B cell (primary cell): ENCODE results near the gene MYT1. TPM values are rescaled to one million over a fixed set of nuclear protein-coding genes. Genes with fewer than 3 reads are reported as not detected.
"Not testable (repeated sequence)": the region's sequence is repeated elsewhere in the genome, so short reads cannot be mapped to it uniquely, and the experiment has no call there.

Experiments
- ATAC-seq: fragments of 200-7000 bp; cut with Tn5 transposase; one replicate; pipeline ENCODE4 v1.10.0; 2021; ENCODE audit warnings: low read depth, mild to moderate bottlenecking, moderate number of reproducible peaks, moderate library complexity
- CTCF ChIA-PET: fragments of 350-600 bp; sonication (Branson Sonifier 250); formaldehyde crosslinking; loops from one replicate; lab custom pipeline; 2021; ENCODE audit warnings: antibody characterized with exemption, inconsistent platforms; lab: Charles Lee
- POLR2A ChIA-PET: fragments of 350-600 bp; sonication (Branson Sonifier 250); formaldehyde crosslinking; loops from one replicate; lab custom pipeline; 2021; ENCODE audit warnings: antibody characterized with exemption; lab: Charles Lee
- DNase-seq: peaks from one replicate; pipeline ENCODE4 v3.0.0; 2013
- H2AFZ ChIP-seq: 2 replicates; pipeline ENCODE4 v1.6.1; 2012; ENCODE audit warnings: mild to moderate bottlenecking, low read depth, low read length; ENCODE audit not compliant: insufficient read depth, poor library complexity, severe bottlenecking
- H3K27ac ChIP-seq, 2 donors: 1 replicate in 1 of 2; 2 replicates in 1 of 2; pipeline ENCODE4 v1.5.1; 2012 to 2013; ENCODE audit warnings: low read length in 2 of 2, mild to moderate bottlenecking in 2 of 2, moderate library complexity in 1 of 2
- H3K27me3 ChIP-seq, 4 experiments: fragments of 200-600 bp in 1 of 4; sonication (generic) in 1 of 4; replicated peaks in 1 of 4; 1 replicate in 2 of 4; 2 replicates in 2 of 4; pipeline versions ENCODE4 v1.6.1 to v1.7.0; 2013 to 2016; ENCODE audit warnings: low read length in 3 of 4, mild to moderate bottlenecking in 2 of 4, mixed read lengths in 1 of 4, moderate library complexity in 1 of 4; ENCODE audit not compliant: insufficient read depth in 4 of 4, control insufficient read depth in 3 of 4; ENCODE audit errors: control extremely low read depth in 1 of 4
- H3K36me3 ChIP-seq, 2 experiments: replicated peaks in 1 of 2; 1 replicate in 1 of 2; 2 replicates in 1 of 2; pipeline versions ENCODE4 v1.6.1 to v1.7.1; 2013; ENCODE audit warnings: low read length in 1 of 2; ENCODE audit not compliant: insufficient read depth in 2 of 2, control insufficient read depth in 1 of 2; ENCODE audit errors: control extremely low read depth in 1 of 2, extremely low read depth in 1 of 2
- H3K4me1 ChIP-seq, 2 donors: fragments of 200-600 bp in 1 of 2; sonication (generic) in 1 of 2; 1 replicate in 1 of 2; 2 replicates in 1 of 2; pipeline versions ENCODE4 v1.5.1 to v1.6.1; 2013 to 2017; ENCODE audit warnings: low read length in 2 of 2; ENCODE audit not compliant: control insufficient read depth in 2 of 2, insufficient read depth in 2 of 2
- H3K4me2 ChIP-seq: replicated peaks from 2 replicates; pipeline ENCODE3; 2012; ENCODE audit warnings: mild to moderate bottlenecking, low read depth, low read length; ENCODE audit not compliant: poor library complexity, severe bottlenecking
- H3K4me3 ChIP-seq, 5 experiments: fragments of 200-600 bp in 1 of 5; sonication (generic) in 1 of 5; 1 replicate in 3 of 5; 2 replicates in 2 of 5; pipeline versions ENCODE4 v1.5.1 to v1.7.0; 2011 to 2016; ENCODE audit warnings: low read length in 4 of 5, mild to moderate bottlenecking in 4 of 5, low read depth in 2 of 5, control low read depth in 1 of 5, moderate library complexity in 1 of 5; ENCODE audit not compliant: insufficient read depth in 1 of 5; ENCODE audit errors: control extremely low read depth in 1 of 5, extremely low read depth in 1 of 5
- H3K79me2 ChIP-seq: fragments of 200-600 bp; sonication (generic); one replicate; pipeline ENCODE4 v1.6.0; 2016; ENCODE audit warnings: low read length; ENCODE audit not compliant: control insufficient read depth, insufficient read depth
- H3K9ac ChIP-seq: fragments of 200-600 bp; sonication (generic); 2 replicates; pipeline ENCODE4 v1.6.1; 2017; ENCODE audit warnings: mild to moderate bottlenecking, low read length, moderate library complexity
- H3K9me3 ChIP-seq, 3 donors: one replicate each; pipeline versions ENCODE4 v1.6.1 to v1.7.1; 2013; ENCODE audit warnings: low read length in 2 of 3; ENCODE audit not compliant: control insufficient read depth in 2 of 3, insufficient read depth in 1 of 3; ENCODE audit errors: control extremely low read depth in 1 of 3
- H4K20me1 ChIP-seq: 2 replicates; pipeline ENCODE4 v1.6.0; 2012; ENCODE audit warnings: mild to moderate bottlenecking, low read length; ENCODE audit not compliant: insufficient read depth, control insufficient read depth, poor library complexity, severe bottlenecking
- H3K27ac Mint-ChIP-seq: one replicate; pipeline ENCODE4 v1.8.0; 2021; ENCODE audit warnings: mixed read lengths
- H3K27me3 Mint-ChIP-seq: one replicate; pipeline ENCODE4 v1.8.0; 2021; ENCODE audit warnings: mixed read lengths
- H3K4me1 Mint-ChIP-seq: one replicate; pipeline ENCODE4 v1.8.0; 2021; ENCODE audit warnings: mixed read lengths
- H3K4me3 Mint-ChIP-seq: one replicate; pipeline ENCODE4 v1.8.0; 2021; ENCODE audit warnings: mixed read lengths
- H3K9me3 Mint-ChIP-seq: one replicate; pipeline ENCODE4 v1.8.0; 2022; ENCODE audit warnings: mixed read lengths; ENCODE audit not compliant: insufficient read depth
- EZH2 ChIP-seq: IDR thresholded peaks from 2 replicates; pipeline ENCODE4 v1.6.1; 2012; ENCODE audit warnings: borderline replicate concordance, low read depth, mild to moderate bottlenecking, moderate library complexity, low read length; ENCODE audit not compliant: insufficient read depth, poor library complexity, severe bottlenecking
- WGBS: methylation state at CpG from one replicate; pipeline ENCODE4 v1.1.5; 2013; ENCODE audit warnings: missing lambda C conversion rate; ENCODE audit not compliant: insufficient coverage; 5-methylcytosine and 5-hydroxymethylcytosine counted together
- intact Hi-C: fragments of 100-400 bp; cut with micrococcal nuclease; formaldehyde crosslinking; loops from one replicate; pipeline ENCODE4 v1.10.0; 2022
- polyA plus RNA-seq: library from polyadenylated mRNA; depleted of rRNA; stranded (reverse); fragments of >200 nt; gene quantifications from 2 replicates; pipeline ENCODE4 v1.2.3, GENCODE V29; 2012
- total RNA-seq, 2 donors: library from RNA; stranded (reverse); fragments of 120-200 nt in 1 of 2; gene quantifications; 1 replicate in 1 of 2; 2 replicates in 1 of 2; pipeline versions ENCODE4 v1.2.3 to v1.2.4, GENCODE V29; 2013 to 2022
- TF ChIP-seq, protein P1 (sequence below): fragments of 200-600 bp; IDR thresholded peaks from one replicate; pipeline ENCODE4 v1.8.0; 2022; ENCODE audit warnings: antibody characterized with exemption, mild to moderate bottlenecking

Gene MYT1
- total and polyA plus RNA-seq, 2 donors (not counting 1 experiment from before 2014, with no cell fraction given), result 0.49 to 42.2 TPM

DNA sequence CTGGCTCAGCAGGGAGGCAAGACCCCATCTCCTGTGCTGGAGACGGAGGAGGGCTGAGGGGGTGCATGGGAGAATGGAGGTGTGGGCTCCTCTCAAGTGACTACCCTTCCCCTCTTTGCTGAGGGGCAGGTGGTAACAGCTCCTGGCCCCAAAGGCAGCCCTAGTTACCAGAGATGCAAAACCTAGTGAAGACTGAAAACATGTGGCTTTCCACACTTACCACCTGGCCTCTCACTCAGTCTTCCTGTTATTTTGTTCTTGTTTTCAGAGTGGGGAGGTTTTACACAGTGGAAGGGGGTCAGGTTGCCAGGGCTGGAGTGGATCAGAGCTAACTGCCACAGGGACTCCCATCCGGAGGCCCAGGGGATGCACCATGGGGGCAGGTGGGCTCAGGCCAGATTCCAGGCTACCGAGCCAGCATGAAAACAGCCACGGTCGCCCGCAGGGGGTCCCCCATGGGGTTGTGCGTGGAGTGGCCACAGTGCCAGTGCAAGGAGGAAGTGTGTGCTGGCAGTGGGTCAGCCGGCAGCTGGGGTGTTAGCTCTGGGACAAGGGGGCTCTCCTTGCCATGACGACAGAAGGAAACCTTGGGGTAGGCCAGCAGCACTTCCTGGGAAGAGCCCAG, 21.1 kb downstream of the MYT1 start:
- TF ChIP-seq, protein P1, sequence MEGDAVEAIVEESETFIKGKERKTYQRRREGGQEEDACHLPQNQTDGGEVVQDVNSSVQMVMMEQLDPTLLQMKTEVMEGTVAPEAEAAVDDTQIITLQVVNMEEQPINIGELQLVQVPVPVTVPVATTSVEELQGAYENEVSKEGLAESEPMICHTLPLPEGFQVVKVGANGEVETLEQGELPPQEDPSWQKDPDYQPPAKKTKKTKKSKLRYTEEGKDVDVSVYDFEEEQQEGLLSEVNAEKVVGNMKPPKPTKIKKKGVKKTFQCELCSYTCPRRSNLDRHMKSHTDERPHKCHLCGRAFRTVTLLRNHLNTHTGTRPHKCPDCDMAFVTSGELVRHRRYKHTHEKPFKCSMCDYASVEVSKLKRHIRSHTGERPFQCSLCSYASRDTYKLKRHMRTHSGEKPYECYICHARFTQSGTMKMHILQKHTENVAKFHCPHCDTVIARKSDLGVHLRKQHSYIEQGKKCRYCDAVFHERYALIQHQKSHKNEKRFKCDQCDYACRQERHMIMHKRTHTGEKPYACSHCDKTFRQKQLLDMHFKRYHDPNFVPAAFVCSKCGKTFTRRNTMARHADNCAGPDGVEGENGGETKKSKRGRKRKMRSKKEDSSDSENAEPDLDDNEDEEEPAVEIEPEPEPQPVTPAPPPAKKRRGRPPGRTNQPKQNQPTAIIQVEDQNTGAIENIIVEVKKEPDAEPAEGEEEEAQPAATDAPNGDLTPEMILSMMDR, result no peak
- TF ChIP-seq EZH2, result no peak
- Histone ChIP-seq H2AFZ (no peak overlapping the region), H3K36me3 (no peaks in the 10 kb centered on the region), H3K27ac (no peak overlapping the region), H3K4me2 (no peak overlapping the region), H4K20me1 (no peaks in the 10 kb centered on the region), H3K4me3 (no peak overlapping the region), H3K27me3 (peaks cover 0 to 5% (median 0%) of the 10 kb centered on the region in 4 experiments), H3K9ac (no peak overlapping the region), H3K79me2 (no peaks in the 10 kb centered on the region), H3K4me1 (no peaks in the 10 kb centered on the region), H3K9me3 (peaks cover 0 to 22% (median 0%) of the 10 kb centered on the region in 3 donors)
- 80% methylated on average over 8 of the region's 9 CpGs for whole genome bisulfite sequencing
- no peak for ATAC-seq
- Mint-ChIP-seq H3K9me3 (no peaks in the 10 kb centered on the region), H3K27ac (no peak overlapping the region), H3K4me1 (no peaks in the 10 kb centered on the region), H3K27me3 (peaks cover 23% of the 10 kb centered on the region), H3K4me3 (no peak overlapping the region)
- ChIA-PET CTCF (no interaction called here), POLR2A (no interaction called here)
- intact Hi-C loops, result no loop called here
- DNase-seq, result no peak

DNA sequence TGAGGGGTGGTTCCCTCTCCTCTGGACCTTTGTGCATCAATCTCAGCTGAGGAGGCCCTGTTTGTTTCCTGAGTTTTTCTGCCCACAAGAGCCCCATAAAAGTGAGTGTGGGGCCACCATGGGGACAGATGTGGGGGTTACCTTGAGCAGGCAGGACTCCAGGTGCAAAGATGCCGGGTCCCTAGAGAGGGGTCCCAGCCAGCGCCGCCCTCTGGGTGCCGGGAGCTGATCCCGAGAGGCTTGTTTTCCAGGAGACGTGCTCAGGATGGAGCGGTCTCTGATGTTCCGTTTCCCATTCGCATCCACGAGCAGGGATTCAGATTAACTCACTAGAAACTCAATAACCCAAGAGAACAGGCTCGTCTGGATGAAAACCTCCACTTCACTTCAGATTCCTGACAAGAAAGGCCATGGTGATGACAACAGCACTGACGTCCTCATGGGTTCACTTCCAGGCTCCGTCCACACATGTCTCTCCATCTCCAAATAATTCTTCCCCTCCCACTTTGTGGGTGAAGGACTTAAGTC, 21.9 kb downstream of the MYT1 start:
- ATAC-seq (no peak), DNase-seq (no peak)
- POLR2A ChIA-PET, result no interaction called here
- Histone ChIP-seq H3K4me1 (no peaks in the 10 kb centered on the region), H3K27me3 (peaks cover 0 to 5% (median 0%) of the 10 kb centered on the region in 4 experiments), H3K9ac (no peak overlapping the region), H3K4me2 (no peak overlapping the region), H4K20me1 (no peaks in the 10 kb centered on the region), H3K9me3 (peaks cover 0 to 22% (median 0%) of the 10 kb centered on the region in 3 donors), H3K79me2 (no peaks in the 10 kb centered on the region), H3K27ac (no peak overlapping the region), H3K36me3 (no peaks in the 10 kb centered on the region), H3K4me3 (no peak overlapping the region), H2AFZ (no peak overlapping the region)
- TF ChIP-seq EZH2, result no peak
- TF ChIP-seq, protein P1, result no peak
- WGBS, result 97% methylated on average over 11 of the region's 13 CpGs
- H3K27me3 Mint-ChIP-seq, result peaks cover 25% of the 10 kb centered on the region
- H3K4me1 Mint-ChIP-seq, result no peaks in the 10 kb centered on the region
- no peak overlapping the region for H3K27ac Mint-ChIP-seq
- no peak overlapping the region for H3K4me3 Mint-ChIP-seq
- CTCF ChIA-PET, result no interaction called here
- H3K9me3 Mint-ChIP-seq, result no peaks in the 10 kb centered on the region
- intact Hi-C loops, result no loop called here

DNA sequence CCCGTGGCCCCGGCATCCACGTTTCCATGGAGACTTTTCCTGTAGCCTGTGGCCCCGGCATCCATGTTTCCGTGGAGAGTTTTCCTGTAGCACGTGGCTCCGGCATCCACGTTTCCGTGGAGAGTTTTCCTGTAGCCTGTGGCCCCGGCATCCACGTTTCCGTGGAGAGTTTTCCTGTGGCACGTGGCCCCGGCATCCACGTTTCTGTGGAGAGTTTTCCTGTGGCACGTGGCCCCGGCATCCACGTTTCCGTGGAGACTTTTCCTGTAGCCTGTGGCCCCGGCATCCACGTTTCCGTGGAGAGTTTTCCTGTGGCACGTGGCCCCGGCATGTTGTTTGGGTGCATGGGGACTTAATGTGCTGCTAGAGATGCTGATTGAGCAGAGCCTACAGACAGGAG, 23.0 kb downstream of the MYT1 start:
- H3K4me1 ChIP-seq, H3K27me3 ChIP-seq, H4K20me1 ChIP-seq, POLR2A ChIA-PET, H3K4me1 Mint-ChIP-seq, H3K9me3 Mint-ChIP-seq, CTCF ChIA-PET, H3K4me2 ChIP-seq, intact Hi-C loops, ATAC-seq, H3K4me3 Mint-ChIP-seq, H3K79me2 ChIP-seq, H2AFZ ChIP-seq, H3K4me3 ChIP-seq, H3K36me3 ChIP-seq, H3K27ac Mint-ChIP-seq, H3K9ac ChIP-seq, DNase-seq, H3K27ac ChIP-seq: not testable (repeated sequence)
- peaks cover 0 to 22% (median 0%) of the 10 kb centered on the region in 3 donors for H3K9me3 ChIP-seq
- WGBS, result 94% methylated on average over 24 of the region's 24 CpGs
- H3K27me3 Mint-ChIP-seq, result peaks cover 30% of the 10 kb centered on the region
